ENCODE results near the gene PSME4. TPM values are rescaled to one million over a fixed set of nuclear protein-coding genes. Genes with fewer than 3 reads are reported as not detected.

PSME4 gene
- total and polyA plus RNA-seq, 2 of the 13 experiments (the other 11 are each of a cell fraction or from before 2014, with no cell fraction given): 52.1 to 77.8 TPM

DNA sequence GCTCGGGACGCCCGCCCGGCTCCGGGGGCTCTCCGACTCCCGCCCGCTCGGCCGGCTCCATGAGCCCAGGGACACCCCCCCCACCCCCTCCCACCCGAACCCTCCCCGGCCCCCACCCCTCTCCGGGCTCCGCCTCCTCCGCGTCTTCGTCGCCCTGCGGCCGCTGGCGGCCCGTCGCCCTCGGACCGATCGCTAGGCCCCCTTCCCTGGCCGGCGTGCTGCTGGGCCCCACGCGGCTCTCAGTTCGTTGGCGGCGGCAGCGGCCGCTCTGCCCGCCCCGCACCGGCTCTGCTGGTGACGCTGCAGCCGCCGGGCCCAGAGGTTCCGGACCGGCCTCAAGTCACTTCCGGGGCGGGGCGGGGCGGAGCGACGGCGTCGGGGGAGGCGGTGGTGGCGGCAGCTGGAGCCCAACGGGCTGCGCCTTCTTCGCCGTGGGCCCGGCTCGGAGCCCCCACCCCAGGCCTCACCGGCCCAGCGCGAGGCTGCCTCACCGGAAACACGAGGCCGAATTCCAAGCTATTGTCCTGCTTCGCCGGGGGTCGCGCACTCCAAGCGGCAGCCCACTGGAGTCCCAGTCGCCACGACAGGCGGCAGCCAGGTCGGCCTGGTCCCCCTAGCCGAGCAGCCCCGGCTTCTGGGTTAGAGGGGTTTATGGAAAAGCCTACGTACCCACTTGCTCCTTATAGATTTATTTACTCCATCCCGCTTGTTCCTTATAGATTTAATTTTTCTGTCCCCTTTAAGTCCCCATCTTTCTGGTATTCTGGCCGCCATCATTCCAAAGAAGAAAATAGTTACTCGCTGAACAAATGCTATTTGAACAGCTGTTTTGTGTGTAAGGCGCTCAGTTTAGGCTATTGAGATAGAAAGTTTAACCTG lies at the start of gene PSME4 (continued):
- TF ChIP-seq NAIF1 (CRISPR knock-in tag; IDR thresholded peaks at IDR 0.05; ENCODE audit: borderline replicate concordance) (peak; percentile 77; the same call in 1 of the 2 replicates), RFX1 (IDR thresholded peaks at IDR 0.05) (no peak), ZSCAN21 (CRISPR knock-in tag; IDR thresholded peaks at IDR 0.05; ENCODE audit: borderline replicate concordance) (peak; percentile 80), SMYD3 (CRISPR knock-in tag; IDR thresholded peaks at IDR 0.05) (0 out of 2 replicates have a peak, but pooled peaks have one; percentile 86), ZBTB8A (CRISPR knock-in tag; IDR thresholded peaks at IDR 0.05; ENCODE audit: borderline replicate concordance, low read depth) (peak; percentile 48; the same call in 1 of the 2 replicates), FOXJ3 (CRISPR knock-in tag; IDR thresholded peaks at IDR 0.05; ENCODE audit: borderline replicate concordance) (peak; percentile 42; the same call in 1 of the 2 replicates), MIER3 (CRISPR knock-in tag; IDR thresholded peaks at IDR 0.05; ENCODE audit: borderline replicate concordance) (no peak; the same call in 1 of the 2 replicates), ZKSCAN5 (CRISPR knock-in tag; IDR thresholded peaks at IDR 0.05) (0 out of 2 replicates have a peak, but pooled peaks have one; percentile 70), ZNF121 (CRISPR knock-in tag; IDR thresholded peaks at IDR 0.05) (peak; percentile 56), ERF (CRISPR knock-in tag; IDR thresholded peaks at IDR 0.05) (peak; percentile 91), ZNF333 (CRISPR knock-in tag; IDR thresholded peaks at IDR 0.05; ENCODE audit: borderline replicate concordance) (peak; percentile 61)
- TF ChIP-seq, protein P1, sequence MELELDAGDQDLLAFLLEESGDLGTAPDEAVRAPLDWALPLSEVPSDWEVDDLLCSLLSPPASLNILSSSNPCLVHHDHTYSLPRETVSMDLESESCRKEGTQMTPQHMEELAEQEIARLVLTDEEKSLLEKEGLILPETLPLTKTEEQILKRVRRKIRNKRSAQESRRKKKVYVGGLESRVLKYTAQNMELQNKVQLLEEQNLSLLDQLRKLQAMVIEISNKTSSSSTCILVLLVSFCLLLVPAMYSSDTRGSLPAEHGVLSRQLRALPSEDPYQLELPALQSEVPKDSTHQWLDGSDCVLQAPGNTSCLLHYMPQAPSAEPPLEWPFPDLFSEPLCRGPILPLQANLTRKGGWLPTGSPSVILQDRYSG (CRISPR knock-in tag; IDR thresholded peaks at IDR 0.05): peak; percentile 93; the same call in 1 of the 2 replicates
- TF ChIP-seq, protein P2, sequence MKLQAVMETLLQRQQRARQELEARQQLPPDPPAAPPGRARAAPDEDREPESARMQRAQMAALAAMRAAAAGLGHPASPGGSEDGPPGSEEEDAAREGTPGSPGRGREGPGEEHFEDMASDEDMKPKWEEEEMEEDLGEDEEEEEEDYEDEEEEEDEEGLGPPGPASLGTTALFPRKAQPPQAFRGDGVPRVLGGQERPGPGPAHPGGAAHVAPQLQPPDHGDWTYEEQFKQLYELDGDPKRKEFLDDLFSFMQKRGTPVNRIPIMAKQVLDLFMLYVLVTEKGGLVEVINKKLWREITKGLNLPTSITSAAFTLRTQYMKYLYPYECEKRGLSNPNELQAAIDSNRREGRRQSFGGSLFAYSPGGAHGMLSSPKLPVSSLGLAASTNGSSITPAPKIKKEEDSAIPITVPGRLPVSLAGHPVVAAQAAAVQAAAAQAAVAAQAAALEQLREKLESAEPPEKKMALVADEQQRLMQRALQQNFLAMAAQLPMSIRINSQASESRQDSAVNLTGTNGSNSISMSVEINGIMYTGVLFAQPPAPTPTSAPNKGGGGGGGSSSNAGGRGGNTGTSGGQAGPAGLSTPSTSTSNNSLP (IDR thresholded peaks at IDR 0.05; ENCODE audit: low read depth, low read length): 0 out of 2 replicates have a peak, but pooled peaks have one; percentile 23
- TF ChIP-seq, protein P3, sequence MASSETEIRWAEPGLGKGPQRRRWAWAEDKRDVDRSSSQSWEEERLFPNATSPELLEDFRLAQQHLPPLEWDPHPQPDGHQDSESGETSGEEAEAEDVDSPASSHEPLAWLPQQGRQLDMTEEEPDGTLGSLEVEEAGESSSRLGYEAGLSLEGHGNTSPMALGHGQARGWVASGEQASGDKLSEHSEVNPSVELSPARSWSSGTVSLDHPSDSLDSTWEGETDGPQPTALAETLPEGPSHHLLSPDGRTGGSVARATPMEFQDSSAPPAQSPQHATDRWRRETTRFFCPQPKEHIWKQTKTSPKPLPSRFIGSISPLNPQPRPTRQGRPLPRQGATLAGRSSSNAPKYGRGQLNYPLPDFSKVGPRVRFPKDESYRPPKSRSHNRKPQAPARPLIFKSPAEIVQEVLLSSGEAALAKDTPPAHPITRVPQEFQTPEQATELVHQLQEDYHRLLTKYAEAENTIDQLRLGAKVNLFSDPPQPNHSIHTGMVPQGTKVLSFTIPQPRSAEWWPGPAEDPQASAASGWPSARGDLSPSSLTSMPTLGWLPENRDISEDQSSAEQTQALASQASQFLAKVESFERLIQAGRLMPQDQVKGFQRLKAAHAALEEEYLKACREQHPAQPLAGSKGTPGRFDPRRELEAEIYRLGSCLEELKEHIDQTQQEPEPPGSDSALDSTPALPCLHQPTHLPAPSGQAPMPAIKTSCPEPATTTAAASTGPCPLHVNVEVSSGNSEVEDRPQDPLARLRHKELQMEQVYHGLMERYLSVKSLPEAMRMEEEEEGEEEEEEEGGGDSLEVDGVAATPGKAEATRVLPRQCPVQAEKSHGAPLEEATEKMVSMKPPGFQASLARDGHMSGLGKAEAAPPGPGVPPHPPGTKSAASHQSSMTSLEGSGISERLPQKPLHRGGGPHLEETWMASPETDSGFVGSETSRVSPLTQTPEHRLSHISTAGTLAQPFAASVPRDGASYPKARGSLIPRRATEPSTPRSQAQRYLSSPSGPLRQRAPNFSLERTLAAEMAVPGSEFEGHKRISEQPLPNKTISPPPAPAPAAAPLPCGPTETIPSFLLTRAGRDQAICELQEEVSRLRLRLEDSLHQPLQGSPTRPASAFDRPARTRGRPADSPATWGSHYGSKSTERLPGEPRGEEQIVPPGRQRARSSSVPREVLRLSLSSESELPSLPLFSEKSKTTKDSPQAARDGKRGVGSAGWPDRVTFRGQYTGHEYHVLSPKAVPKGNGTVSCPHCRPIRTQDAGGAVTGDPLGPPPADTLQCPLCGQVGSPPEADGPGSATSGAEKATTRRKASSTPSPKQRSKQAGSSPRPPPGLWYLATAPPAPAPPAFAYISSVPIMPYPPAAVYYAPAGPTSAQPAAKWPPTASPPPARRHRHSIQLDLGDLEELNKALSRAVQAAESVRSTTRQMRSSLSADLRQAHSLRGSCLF (CRISPR knock-in tag; IDR thresholded peaks at IDR 0.05; ENCODE audit: borderline replicate concordance): peak; percentile 91; the same call in 1 of the 2 replicates
- TF ChIP-seq, protein P4, sequence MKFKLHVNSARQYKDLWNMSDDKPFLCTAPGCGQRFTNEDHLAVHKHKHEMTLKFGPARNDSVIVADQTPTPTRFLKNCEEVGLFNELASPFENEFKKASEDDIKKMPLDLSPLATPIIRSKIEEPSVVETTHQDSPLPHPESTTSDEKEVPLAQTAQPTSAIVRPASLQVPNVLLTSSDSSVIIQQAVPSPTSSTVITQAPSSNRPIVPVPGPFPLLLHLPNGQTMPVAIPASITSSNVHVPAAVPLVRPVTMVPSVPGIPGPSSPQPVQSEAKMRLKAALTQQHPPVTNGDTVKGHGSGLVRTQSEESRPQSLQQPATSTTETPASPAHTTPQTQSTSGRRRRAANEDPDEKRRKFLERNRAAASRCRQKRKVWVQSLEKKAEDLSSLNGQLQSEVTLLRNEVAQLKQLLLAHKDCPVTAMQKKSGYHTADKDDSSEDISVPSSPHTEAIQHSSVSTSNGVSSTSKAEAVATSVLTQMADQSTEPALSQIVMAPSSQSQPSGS (CRISPR knock-in tag; IDR thresholded peaks at IDR 0.05): peak; percentile 66; the same call in 1 of the 2 replicates
- TF ChIP-seq, protein P5, sequence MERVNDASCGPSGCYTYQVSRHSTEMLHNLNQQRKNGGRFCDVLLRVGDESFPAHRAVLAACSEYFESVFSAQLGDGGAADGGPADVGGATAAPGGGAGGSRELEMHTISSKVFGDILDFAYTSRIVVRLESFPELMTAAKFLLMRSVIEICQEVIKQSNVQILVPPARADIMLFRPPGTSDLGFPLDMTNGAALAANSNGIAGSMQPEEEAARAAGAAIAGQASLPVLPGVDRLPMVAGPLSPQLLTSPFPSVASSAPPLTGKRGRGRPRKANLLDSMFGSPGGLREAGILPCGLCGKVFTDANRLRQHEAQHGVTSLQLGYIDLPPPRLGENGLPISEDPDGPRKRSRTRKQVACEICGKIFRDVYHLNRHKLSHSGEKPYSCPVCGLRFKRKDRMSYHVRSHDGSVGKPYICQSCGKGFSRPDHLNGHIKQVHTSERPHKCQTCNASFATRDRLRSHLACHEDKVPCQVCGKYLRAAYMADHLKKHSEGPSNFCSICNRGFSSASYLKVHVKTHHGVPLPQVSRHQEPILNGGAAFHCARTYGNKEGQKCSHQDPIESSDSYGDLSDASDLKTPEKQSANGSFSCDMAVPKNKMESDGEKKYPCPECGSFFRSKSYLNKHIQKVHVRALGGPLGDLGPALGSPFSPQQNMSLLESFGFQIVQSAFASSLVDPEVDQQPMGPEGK (CRISPR knock-in tag; IDR thresholded peaks at IDR 0.05): peak; percentile 98

All from HepG2 (cell line).